Gastrocnemius medialis (tissue), 4 donors: Measurements from ENCODE around the gene AIG1.

Experiments
- CTCF ChIP-seq, 5 experiments: fragments of 450-650 bp in 3 of 5; fragments of 200-600 bp in 2 of 5; sonication (generic) in 2 of 5; IDR thresholded peaks in 4 of 5; conservative IDR thresholded peaks in 1 of 5; 1 replicate in 4 of 5; 2 replicates in 1 of 5; pipeline ENCODE4 v1.5.1; 2016 to 2019; ENCODE audit warnings: antibody characterized with exemption in 5 of 5, mild to moderate bottlenecking in 3 of 5, moderate library complexity in 3 of 5
- POLR2A ChIP-seq, 2 donors: fragments of 450-650 bp; IDR thresholded peaks; one replicate each; pipeline ENCODE4 v1.6.1; 2017; ENCODE audit warnings: antibody characterized with exemption in 2 of 2, mild to moderate bottlenecking in 2 of 2, moderate library complexity in 2 of 2

- TF ChIP-seq CTCF (IDR thresholded peaks at IDR 0.05 in 4 of 5, conservative IDR thresholded peaks at IDR 0.05 in 1 of 5) (no peak), POLR2A (IDR thresholded peaks at IDR 0.05) (no peak)
Measured at GRCh38 chr6:143268439-143268838, 207.8 kb downstream of the AIG1 start.
